Gastrocnemius medialis (tissue), 4 donors: ENCODE measurements around the gene STRADA.

ENCODE experiments used
- CTCF ChIP-seq, 5 experiments: fragments of 450-650 bp in 3 of 5; fragments of 200-600 bp in 2 of 5; sonication (generic) in 2 of 5; IDR thresholded peaks in 4 of 5; conservative IDR thresholded peaks in 1 of 5; 1 replicate in 4 of 5; 2 replicates in 1 of 5; pipeline ENCODE4 v1.5.1; 2016 to 2019; ENCODE audit warnings: antibody characterized with exemption in 5 of 5, mild to moderate bottlenecking in 3 of 5, moderate library complexity in 3 of 5
- POLR2A ChIP-seq, 2 donors: fragments of 450-650 bp; IDR thresholded peaks; one replicate each; pipeline ENCODE4 v1.6.1; 2017; ENCODE audit warnings: antibody characterized with exemption in 2 of 2, mild to moderate bottlenecking in 2 of 2, moderate library complexity in 2 of 2

DNA sequence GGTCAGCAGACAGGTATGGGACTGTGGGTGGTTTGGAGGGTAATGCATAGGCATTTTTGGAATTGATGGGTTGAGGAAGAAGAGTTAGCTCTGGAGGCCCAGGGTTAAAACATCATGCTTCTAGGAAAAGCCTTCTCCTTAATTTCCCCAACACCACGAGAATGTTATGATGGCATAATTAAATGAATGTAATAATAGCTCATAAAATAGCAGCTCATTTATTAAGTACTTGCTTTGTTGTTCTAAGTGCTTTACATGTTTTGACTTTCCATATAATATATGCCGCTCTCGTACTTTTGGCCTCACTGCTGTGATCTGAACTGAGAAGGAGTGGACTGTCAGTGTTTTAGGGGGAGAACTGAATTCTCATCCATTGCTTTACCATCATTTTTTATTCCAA, 56.0 kb downstream of the STRADA start:
- TF ChIP-seq CTCF (IDR thresholded peaks at IDR 0.05 in 4 of 5, conservative IDR thresholded peaks at IDR 0.05 in 1 of 5) (no peak), POLR2A (IDR thresholded peaks at IDR 0.05) (no peak)
